HepG2 (cell line): ENCODE data around the gene CFAP221. TPM values are rescaled to one million over a fixed set of nuclear protein-coding genes. Genes with fewer than 3 reads are reported as not detected.
A peak's percentile ranks its signal among the peaks of the same experiment; 100 is the strongest.

ENCODE experiments used
- ADNP ChIP-seq: sonication (generic); formaldehyde crosslinking; IDR thresholded peaks from 2 replicates; pipeline ENCODE4 v1.4.0; 2020; ENCODE audit warnings: missing genetic modification reagents
- HNRNPLL ChIP-seq: fragments of 200-400 bp; formaldehyde crosslinking; IDR thresholded peaks from 2 replicates; pipeline ENCODE4 v1.6.1; 2017; ENCODE audit warnings: mild to moderate bottlenecking, low read depth, low read length; ENCODE audit not compliant: poor library complexity, severe bottlenecking
- KLF6 ChIP-seq: IDR thresholded peaks from 2 replicates; pipeline ENCODE4 v1.8.0; 2016; ENCODE audit warnings: missing biosample characterization, missing genetic modification reagents
- NPAS2 ChIP-seq: sonication (generic); formaldehyde crosslinking; IDR thresholded peaks from 2 replicates; pipeline ENCODE4 v1.8.0; 2022; ENCODE audit warnings: mild to moderate bottlenecking, missing genetic modification reagents, borderline replicate concordance
- ONECUT2 ChIP-seq: sonication (generic); formaldehyde crosslinking; IDR thresholded peaks from 2 replicates; pipeline ENCODE4 v1.4.0; 2020; ENCODE audit warnings: missing genetic modification reagents
- PHB2 ChIP-seq: fragments of 450-650 bp; IDR thresholded peaks from 2 replicates; pipeline ENCODE4 v1.6.1; 2018; ENCODE audit not compliant: partially characterized antibody
- SIN3A ChIP-seq: IDR thresholded peaks from 2 replicates; pipeline ENCODE4 v1.6.1; 2011; ENCODE audit warnings: low read depth, mild to moderate bottlenecking, control low read depth, low read length, borderline replicate concordance
- SRSF4 ChIP-seq: fragments of 200-400 bp; formaldehyde crosslinking; IDR thresholded peaks from one replicate; pipeline ENCODE4 v1.6.1; 2018; ENCODE audit warnings: mild to moderate bottlenecking, low read depth, low read length, moderate library complexity; ENCODE audit not compliant: poor library complexity, severe bottlenecking
- SYNCRIP ChIP-seq: fragments of 200-400 bp; formaldehyde crosslinking; IDR thresholded peaks from 2 replicates; pipeline ENCODE4 v1.6.1; 2018; ENCODE audit warnings: mild to moderate bottlenecking, low read depth, low read length; ENCODE audit not compliant: insufficient read depth
- TCF7L2 ChIP-seq: IDR thresholded peaks from 2 replicates; pipeline ENCODE4 v1.6.1; 2011; ENCODE audit warnings: mild to moderate bottlenecking, low read depth, low read length, moderate library complexity
- TMF1 ChIP-seq: sonication (generic); formaldehyde crosslinking; IDR thresholded peaks from 2 replicates; pipeline ENCODE4 v1.8.1; 2022; ENCODE audit warnings: low read depth, missing genetic modification reagents
- ZFP90 ChIP-seq: sonication (generic); formaldehyde crosslinking; IDR thresholded peaks from 2 replicates; pipeline ENCODE4 v1.8.0; 2022; ENCODE audit warnings: missing genetic modification reagents, mild to moderate bottlenecking, inconsistent platforms, borderline replicate concordance
- ZNF121 ChIP-seq: sonication (generic); formaldehyde crosslinking; IDR thresholded peaks from 2 replicates; pipeline ENCODE4 v1.5.0; 2020; ENCODE audit warnings: mild to moderate bottlenecking, missing genetic modification reagents
- ZNF589 ChIP-seq: sonication (generic); formaldehyde crosslinking; conservative IDR thresholded peaks from 2 replicates; pipeline ENCODE4 v1.8.0; 2022; ENCODE audit warnings: mild to moderate bottlenecking, moderate library complexity, missing genetic modification reagents
- ZNF652 ChIP-seq: IDR thresholded peaks from 2 replicates; pipeline ENCODE4 v1.6.1; 2016; ENCODE audit warnings: low read depth, borderline replicate concordance
- ZNF878 ChIP-seq: sonication (generic); formaldehyde crosslinking; IDR thresholded peaks from 2 replicates; pipeline ENCODE4 v1.8.1; 2023; ENCODE audit warnings: mild to moderate bottlenecking, missing genetic modification reagents, moderate library complexity
- polyA plus RNA-seq, 8 experiments: library from polyadenylated mRNA; depleted of rRNA in 3 of 8; stranded (reverse) in 7 of 8; unstranded in 1 of 8; fragments of >200 nt; fragmentation: Illumina TruSeq in 4 of 8; extraction: Trizol in 4 of 8; gene quantifications; 2 replicates each; pipeline versions ENCODE4 v1.2.1 to v1.2.3, GENCODE V29; 2011 to 2016; ENCODE audit warnings: low read depth in 4 of 8, missing spikeins in 1 of 8, mixed read lengths in 1 of 8; ENCODE audit not compliant: insufficient read depth in 1 of 8
- total RNA-seq, 5 experiments: library from RNA; depleted of rRNA; stranded (reverse); fragments of >200 nt; fragmentation: Illumina TruSeq; extraction: Trizol; gene quantifications; 2 replicates each; pipeline ENCODE4 v1.2.3, GENCODE V29; 2016; ENCODE audit warnings: low read depth in 1 of 5
- TF ChIP-seq, protein P1 (sequence below): sonication (generic); formaldehyde crosslinking; IDR thresholded peaks from 2 replicates; pipeline ENCODE4 v1.5.1; 2020; ENCODE audit warnings: missing genetic modification reagents, mild to moderate bottlenecking, borderline replicate concordance
- TF ChIP-seq, protein P2 (sequence below): IDR thresholded peaks from 2 replicates; pipeline ENCODE4 v1.6.1; 2018; ENCODE audit warnings: missing genetic modification reagents, mild to moderate bottlenecking, missing compliant biosample characterization
- TF ChIP-seq, protein P3 (sequence below), 2 experiments: IDR thresholded peaks; 2 replicates each; pipeline ENCODE4 v1.6.1; 2011 to 2012; ENCODE audit warnings: low read length in 2 of 2, borderline replicate concordance in 1 of 2, low read depth in 1 of 2, mild to moderate bottlenecking in 1 of 2, moderate library complexity in 1 of 2
- TF ChIP-seq, protein P4 (sequence below): sonication (generic); formaldehyde crosslinking; IDR thresholded peaks from 2 replicates; pipeline ENCODE4 v1.4.0; 2020; ENCODE audit warnings: missing genetic modification reagents

Gene CFAP221
- total and polyA plus RNA-seq, 2 of the 13 experiments (the other 11 are each of a cell fraction or from before 2014, with no cell fraction given): not detected

DNA sequence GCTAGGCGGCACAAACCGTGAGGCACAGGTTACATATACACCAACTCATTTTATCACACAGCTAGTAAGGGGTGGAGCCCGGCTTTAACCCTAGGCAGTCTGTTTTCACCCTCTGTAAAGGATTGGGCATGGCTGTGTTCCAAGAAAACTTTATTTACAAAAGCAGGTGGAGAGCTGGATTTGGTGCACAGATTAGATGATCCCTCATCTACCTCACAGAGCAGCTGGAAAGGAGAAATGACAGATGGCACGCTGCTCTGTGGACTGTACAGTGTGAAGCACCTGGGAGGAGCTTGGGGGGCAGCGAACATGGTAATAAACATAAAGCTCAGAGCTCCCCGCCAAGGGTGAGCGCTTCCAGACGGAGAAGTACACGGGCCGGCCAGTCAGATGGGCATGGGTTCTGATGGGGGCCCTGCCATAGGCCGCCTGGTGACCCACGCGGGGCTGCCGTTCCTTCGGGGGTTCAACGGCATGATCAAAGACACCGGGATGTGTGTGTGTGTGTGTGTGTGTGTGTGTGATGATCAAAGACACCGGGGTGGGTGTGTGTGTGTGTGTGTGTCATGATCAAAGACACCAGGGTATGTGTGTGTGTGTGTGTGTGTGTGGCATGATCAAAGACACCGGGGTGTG, 133.9 kb downstream of the CFAP221 start (continued):
- TF ChIP-seq TCF7L2 (peak; percentile 36; the same call in 1 of the 2 replicates), ZNF121 (CRISPR knock-in tag) (no peak), PHB2 (no peak), NPAS2 (no peak), SRSF4 (no peak), ZFP90 (CRISPR knock-in tag) (no peak), ZNF652 (peak; percentile 95), SIN3A (peak; percentile 55; the same call in 1 of the 2 replicates), ZNF589 (CRISPR knock-in tag) (0 out of 2 replicates have a peak, but pooled peaks have one; percentile 3), TMF1 (CRISPR knock-in tag) (no peak), HNRNPLL (peak; percentile 38), ADNP (no peak), SYNCRIP (no peak), KLF6 (CRISPR knock-in tag) (no peak), ZNF878 (CRISPR knock-in tag) (no peak), ONECUT2 (CRISPR knock-in tag) (0 out of 2 replicates have a peak, but pooled peaks have one; percentile 16)
- TF ChIP-seq, protein P1, sequence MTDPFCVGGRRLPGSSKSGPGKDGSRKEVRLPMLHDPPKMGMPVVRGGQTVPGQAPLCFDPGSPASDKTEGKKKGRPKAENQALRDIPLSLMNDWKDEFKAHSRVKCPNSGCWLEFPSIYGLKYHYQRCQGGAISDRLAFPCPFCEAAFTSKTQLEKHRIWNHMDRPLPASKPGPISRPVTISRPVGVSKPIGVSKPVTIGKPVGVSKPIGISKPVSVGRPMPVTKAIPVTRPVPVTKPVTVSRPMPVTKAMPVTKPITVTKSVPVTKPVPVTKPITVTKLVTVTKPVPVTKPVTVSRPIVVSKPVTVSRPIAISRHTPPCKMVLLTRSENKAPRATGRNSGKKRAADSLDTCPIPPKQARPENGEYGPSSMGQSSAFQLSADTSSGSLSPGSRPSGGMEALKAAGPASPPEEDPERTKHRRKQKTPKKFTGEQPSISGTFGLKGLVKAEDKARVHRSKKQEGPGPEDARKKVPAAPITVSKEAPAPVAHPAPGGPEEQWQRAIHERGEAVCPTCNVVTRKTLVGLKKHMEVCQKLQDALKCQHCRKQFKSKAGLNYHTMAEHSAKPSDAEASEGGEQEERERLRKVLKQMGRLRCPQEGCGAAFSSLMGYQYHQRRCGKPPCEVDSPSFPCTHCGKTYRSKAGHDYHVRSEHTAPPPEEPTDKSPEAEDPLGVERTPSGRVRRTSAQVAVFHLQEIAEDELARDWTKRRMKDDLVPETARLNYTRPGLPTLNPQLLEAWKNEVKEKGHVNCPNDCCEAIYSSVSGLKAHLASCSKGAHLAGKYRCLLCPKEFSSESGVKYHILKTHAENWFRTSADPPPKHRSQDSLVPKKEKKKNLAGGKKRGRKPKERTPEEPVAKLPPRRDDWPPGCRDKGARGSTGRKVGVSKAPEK: no peak
- TF ChIP-seq, protein P2, sequence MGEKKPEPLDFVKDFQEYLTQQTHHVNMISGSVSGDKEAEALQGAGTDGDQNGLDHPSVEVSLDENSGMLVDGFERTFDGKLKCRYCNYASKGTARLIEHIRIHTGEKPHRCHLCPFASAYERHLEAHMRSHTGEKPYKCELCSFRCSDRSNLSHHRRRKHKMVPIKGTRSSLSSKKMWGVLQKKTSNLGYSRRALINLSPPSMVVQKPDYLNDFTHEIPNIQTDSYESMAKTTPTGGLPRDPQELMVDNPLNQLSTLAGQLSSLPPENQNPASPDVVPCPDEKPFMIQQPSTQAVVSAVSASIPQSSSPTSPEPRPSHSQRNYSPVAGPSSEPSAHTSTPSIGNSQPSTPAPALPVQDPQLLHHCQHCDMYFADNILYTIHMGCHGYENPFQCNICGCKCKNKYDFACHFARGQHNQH (CRISPR knock-in tag): no peak
- TF ChIP-seq, protein P3, sequence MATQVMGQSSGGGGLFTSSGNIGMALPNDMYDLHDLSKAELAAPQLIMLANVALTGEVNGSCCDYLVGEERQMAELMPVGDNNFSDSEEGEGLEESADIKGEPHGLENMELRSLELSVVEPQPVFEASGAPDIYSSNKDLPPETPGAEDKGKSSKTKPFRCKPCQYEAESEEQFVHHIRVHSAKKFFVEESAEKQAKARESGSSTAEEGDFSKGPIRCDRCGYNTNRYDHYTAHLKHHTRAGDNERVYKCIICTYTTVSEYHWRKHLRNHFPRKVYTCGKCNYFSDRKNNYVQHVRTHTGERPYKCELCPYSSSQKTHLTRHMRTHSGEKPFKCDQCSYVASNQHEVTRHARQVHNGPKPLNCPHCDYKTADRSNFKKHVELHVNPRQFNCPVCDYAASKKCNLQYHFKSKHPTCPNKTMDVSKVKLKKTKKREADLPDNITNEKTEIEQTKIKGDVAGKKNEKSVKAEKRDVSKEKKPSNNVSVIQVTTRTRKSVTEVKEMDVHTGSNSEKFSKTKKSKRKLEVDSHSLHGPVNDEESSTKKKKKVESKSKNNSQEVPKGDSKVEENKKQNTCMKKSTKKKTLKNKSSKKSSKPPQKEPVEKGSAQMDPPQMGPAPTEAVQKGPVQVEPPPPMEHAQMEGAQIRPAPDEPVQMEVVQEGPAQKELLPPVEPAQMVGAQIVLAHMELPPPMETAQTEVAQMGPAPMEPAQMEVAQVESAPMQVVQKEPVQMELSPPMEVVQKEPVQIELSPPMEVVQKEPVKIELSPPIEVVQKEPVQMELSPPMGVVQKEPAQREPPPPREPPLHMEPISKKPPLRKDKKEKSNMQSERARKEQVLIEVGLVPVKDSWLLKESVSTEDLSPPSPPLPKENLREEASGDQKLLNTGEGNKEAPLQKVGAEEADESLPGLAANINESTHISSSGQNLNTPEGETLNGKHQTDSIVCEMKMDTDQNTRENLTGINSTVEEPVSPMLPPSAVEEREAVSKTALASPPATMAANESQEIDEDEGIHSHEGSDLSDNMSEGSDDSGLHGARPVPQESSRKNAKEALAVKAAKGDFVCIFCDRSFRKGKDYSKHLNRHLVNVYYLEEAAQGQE (IDR thresholded peaks at IDR 0.05; ENCODE audit: borderline replicate concordance in 1 of 2, low read depth in 1 of 2, low read length in 2 of 2): no peak
- TF ChIP-seq, protein P4, sequence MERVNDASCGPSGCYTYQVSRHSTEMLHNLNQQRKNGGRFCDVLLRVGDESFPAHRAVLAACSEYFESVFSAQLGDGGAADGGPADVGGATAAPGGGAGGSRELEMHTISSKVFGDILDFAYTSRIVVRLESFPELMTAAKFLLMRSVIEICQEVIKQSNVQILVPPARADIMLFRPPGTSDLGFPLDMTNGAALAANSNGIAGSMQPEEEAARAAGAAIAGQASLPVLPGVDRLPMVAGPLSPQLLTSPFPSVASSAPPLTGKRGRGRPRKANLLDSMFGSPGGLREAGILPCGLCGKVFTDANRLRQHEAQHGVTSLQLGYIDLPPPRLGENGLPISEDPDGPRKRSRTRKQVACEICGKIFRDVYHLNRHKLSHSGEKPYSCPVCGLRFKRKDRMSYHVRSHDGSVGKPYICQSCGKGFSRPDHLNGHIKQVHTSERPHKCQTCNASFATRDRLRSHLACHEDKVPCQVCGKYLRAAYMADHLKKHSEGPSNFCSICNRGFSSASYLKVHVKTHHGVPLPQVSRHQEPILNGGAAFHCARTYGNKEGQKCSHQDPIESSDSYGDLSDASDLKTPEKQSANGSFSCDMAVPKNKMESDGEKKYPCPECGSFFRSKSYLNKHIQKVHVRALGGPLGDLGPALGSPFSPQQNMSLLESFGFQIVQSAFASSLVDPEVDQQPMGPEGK (CRISPR knock-in tag): peak; percentile 55; the same call in 1 of the 2 replicates
